Stimulated activated CD8-positive, alpha-beta memory T cell treated with anti-CD3 and anti-CD28 coated beads, Interleukin-7, amount 100 ng/mL, for 1 hour (primary cell): Measurements from ENCODE around the gene LOXL4.

Experiments
- DNase-seq, 2 donors: peaks; one replicate each; pipeline ENCODE4 v3.0.0-alpha.2; 2020; ENCODE audit warnings: low read depth in 2 of 2

LOXL4 gene

DNA sequence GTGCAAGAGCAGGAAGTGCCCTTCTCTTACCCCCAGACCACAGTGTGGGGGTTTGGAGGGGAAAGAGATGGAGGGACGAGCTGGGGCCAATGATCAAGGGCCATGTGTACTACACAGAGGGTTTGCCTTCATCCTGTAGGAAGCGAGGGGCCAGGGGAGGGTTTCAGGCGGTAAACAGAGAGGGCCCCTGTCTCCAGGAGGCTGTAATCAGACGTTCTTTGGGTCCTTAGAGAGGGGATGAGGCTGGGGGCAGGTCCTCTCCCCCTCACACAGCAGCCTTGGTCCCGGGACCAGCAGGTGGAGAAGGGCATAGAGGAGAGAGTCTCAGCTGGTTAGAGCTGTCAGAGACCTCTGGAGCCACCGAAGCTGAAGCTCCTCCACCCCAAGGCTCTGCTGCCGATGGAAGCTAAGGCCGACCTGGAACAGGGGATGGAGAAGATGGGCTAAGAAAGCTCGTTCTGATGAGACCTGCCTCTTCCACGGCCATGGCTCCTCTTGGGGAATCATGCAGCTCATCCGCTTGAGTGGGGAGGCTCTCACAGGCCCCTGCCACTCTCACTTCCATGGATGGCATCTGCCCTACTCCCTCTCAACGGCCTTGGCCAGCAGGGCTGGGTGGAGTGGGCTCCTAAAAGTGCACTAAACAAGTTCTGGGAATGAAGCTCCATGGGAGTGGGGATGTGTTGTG, 3.5 kb downstream of the LOXL4 start:
- no peak for DNase-seq

DNA sequence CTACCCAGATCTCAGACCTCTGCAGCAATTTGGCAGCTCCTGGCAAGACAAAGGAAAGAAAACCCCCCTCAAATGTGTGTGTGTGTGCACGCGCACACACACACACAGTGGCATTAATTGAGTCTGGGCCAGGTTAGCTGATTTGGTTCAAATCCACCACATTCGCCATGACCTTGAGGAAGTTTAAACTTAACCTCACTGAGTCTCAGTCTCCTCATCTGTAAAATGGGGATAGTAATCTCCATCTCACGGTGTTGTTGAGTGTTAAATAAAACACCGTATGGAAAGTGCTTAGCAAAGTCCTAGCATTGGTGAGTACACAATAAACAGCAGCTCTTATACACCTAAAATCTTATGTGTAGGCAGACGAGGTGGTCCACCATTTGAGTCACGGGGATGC, 4.9 kb downstream of the LOXL4 start:
- no peak for DNase-seq

DNA sequence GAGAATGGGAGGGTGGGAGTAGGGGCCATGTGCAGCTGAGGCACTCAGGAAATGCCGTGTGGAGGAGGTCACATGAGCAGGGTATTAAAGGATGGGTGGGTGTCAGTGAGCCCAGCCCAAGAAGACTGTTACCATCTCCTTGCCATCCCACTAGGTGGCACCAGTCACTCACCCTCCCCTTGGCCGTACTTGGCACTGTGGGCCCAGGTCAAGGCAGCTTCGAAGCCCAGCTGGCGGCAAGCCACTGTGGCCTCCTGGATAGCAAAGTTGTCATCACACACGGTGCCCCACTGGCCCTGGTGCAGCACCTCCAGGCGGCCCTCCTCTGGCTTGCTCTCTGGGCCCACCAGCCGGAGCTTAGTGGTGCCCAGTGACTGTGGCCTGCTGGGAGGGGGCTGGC, 5.4 kb downstream of the LOXL4 start:
- DNase-seq: no peak

DNA sequence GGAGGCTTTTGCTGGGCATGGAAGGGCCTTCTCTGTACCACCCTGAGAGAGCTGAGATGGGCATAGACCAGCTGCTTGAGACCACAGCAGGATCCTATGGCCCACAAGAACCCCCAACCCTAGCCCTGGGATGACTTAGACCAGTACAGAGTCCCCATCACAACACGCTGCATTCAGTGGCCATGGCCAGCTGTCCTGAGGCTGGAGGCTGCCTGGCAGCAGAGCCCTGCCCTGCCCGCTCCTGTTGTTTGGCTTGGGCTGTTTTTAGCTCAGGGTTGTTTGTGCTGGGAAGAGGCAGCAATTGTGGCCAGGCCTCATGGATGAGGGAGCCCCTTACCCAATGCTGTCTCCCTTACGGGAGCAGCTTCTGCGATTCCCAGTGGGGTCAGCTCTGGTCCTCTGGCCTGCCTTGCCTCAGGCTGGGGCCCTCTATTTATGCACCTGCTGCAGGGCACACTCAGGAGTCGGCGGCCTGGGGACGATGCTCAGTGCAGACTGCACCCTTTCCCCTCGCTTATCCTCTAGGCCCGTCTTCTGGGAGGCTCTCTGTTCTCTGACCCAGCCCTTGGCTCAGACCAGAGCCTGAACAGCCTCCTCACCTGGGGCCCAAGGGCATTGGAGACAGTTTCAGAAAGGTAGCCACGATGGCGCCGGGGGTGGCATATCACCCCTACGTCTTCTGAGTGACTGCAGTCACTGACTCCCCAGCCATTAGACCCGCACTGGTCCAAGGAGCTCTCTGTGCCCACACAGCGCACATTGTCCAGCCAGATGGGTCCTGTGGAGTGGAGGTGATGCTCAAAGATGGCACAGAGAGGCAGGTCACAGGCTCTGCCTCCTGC, 6.3 kb downstream of the LOXL4 start:
- no peak for DNase-seq

DNA sequence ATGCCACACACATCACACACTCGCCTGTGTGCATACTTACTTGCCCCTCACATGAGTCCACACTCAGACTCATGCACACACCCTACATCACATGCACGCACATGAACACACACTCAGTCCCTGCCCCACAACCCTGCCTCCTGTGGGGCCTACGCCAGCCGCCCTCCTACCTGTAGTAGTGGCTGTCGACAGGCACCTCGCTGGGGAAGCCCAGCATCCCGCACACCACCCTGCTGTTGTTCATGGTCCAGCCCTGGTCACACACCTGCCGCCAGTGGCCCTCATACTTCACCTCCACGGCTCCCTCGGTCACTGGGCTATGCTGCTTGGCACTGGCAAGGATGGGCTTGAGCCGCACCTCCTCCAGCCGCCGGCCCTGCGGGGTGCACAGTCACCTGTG, 7.2 kb downstream of the LOXL4 start:
- no peak for DNase-seq

DNA sequence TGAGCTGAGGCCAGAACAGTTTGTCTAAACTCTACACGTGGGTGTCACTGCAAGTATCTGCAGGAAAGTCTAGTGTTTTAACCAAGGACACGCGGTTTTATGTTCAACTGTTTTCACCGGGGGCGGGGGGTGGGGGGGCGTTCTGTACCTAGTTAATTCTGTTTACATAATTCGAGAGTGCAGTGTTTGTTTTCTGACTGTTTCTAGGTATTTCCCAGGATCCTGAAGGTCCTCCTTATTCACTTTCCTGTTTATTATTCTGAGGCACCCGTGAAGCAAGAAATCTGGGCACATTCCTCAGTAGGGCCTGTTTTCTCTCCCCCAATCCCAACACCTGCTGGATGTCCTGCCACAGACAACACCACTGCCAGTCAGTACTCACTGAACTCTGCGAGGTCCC, 7.6 kb downstream of the LOXL4 start:
- DNase-seq: no peak

DNA sequence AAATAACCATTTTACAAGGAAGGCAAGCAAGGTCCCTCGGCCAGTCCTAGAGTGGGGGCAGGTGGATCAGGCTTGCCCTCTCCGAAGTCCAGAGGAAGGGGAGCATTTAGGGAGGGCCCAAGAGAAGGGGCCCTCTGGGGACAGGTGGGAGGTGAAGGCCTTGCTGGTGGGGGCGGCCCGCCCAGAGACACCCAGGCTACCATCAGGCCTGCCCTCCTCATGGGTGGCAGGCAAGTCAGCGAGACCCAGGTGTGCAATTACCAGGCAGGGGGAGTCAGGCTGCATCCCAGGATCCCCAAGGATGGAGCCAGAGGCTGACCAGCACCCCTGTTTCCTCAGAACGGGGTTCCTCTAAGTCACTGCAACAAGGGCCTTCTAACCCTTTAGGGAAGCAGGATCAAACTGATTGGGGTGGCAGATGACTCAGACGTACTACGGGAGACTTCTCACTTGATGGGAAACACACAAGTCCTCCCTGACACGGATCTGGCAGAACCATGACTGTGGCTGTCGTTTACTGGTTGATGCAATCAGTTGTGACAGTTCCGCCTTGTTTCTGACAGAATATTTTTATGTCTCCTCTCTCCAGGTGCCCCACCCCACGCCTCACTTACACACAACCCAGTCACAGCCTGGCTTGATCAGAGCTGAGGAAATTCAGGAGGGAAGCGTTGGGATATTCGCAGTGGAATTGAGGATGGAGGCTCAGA, 8.2 kb downstream of the LOXL4 start:
- DNase-seq: no peak

DNA sequence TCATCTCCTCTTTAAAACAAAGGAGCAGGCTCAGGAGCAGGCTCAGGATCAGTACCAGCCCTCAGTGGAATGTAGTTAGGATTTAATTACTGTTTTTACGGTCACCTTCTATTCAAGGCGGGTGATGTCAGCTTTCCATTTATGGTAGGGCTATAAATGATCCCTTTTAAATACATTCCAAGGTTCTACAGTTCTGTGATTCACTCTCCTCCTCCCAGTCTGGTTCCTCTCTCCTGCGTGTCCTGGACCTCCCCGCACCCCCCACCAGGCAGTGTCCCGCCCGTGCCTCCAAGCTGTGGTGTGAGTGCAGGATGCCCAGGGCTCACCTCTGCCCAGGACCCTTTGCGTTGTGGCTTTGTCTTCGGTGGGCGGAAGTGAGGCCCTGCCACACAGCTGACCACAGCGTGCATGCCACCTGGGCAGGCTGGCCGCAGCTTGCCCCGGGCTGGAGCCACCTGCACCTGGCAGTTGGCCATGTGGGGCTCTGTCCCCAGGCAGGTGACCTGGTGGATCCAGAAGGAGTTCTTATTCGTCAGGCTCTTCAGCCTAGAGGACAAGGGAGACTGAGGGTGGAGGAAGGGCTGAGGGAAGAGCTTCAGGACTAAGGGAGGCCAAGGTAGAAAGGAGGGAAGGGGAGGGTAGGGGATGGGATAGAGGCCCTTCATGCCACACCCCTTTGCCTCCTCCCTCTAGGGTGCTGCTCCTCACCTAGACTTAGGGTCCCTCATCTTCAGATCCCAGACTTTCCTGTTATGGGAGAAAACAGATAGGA, 9.1 kb downstream of the LOXL4 start:
- no peak for DNase-seq

DNA sequence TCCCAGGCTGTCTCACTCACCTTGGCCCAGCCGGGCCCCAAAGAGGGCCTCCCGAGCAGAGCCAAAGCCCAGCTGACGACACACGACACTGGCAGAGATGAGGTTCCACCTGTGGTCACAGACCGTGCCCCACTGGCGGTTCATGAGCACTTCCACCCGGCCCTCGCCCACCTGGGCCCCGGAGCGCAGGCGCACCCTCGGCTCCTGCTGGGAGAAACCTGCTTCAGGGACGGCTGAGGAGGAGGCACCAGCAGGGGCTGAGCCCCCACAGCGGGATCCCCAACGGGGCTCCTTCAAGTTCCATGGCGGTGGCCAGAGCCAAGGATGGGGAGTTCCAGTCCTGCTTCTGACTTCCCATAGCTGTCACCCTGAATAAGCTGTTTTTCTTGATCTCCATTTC, 10.0 kb downstream of the LOXL4 start:
- no peak for DNase-seq

DNA sequence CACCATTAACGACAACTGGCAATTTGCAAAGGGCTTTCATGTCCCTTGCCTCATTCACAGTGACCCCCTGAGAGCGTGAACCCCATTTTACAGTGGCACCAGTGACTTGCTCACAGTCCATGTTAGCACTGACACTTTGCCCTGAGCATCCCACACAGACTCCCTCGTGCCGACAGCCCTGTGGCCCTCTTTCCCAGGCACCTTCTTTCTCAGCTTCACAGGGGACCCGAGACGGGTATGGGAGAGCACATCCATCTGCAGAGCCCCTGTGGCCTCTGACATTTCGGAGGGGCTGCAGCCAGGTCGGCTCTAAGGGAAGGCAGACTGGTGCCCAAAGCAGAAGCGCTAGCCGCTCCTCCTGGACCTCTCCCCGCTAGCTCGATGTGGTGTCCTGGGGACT, 10.8 kb downstream of the LOXL4 start:
- no peak for DNase-seq

DNA sequence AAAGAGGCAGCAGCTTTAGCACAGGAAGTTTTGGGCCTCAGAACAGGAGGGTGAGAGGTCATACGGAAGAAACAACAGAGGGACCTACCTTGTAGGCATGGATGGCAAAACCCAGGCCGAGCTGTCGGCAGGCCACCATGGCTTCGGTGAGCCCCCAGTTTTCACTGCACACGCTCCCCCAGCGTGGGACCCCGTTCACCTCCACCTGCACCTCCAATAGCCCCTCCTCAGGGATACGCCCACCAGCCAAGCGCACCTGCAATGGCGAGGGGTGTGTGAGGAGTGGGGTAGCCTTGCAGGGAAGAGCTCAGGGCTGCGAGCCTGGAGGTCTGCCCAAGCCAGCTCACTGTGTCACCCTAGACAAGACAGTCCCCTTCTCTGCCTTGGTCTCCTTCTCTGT, 11.3 kb downstream of the LOXL4 start:
- DNase-seq: no peak

DNA sequence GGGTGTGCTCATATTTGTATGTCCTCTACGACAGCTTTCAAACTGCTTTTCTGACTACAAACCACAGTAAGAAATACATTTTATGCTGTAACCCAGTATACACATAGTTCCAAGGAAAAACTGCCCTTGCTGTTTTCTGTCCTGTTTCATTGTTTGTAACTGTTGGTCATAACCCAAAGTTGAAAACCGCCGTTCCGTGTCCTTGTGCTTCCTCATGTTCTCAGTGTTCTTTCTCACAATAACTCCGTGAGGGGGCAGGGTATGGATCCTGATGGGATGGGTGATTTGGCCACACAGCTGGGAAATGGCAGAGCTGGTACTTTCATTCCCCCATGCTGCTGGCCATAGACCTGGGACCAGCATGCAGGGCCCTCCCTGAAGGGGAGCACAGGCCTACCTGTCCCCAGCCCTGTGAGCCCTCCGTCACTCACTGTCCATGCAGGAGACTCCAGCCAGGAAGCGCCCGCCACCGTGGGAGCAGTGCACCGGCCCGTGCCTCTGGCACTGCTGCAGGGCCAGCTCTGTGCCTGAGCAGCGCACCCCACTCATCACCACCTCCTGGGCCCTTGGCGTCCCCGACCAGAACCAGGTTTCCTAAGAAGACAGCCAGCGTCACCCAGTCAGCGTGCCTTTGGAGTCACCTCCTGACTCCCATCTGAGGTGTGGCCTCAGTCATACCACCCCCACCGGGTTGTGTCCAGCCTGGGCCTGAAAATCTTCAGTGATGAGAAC, 12.7 kb downstream of the LOXL4 start:
- DNase-seq: no peak

DNA sequence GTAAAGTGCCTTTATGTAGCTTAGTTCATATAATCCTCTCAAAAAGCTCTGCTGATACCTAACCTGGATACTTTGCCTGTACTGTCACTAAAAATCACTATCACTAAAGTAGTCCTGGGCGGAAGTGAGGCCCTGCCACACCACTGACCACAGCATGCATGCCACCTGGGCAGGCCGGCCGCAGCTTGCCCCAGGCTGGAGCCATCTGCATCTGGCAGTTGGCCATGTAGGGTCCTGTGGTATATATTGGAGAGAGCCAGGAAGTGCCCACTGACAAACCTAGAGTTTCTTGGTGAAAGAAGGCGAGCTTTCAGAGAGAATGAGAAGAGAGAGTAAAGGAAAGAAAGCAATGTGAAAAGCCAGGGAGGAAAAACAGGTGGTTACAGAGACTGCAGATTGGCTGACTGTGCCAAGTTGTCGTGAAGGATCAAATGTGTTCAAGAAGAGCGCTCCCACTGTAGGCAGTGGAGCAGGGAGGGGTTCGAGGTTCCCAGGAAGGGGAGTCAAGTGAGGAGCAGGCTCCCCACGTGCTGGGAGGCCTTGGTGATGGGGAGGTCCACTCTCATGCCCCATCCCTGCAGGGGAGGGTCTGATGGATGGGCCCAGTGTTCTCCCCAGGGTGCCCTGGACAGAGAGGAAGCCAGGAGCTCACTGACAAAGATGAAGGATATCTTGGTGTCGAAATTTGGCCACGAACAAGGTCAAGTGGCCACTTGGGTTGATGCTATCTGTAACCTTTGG, 13.6 kb downstream of the LOXL4 start:
- no peak for DNase-seq

DNA sequence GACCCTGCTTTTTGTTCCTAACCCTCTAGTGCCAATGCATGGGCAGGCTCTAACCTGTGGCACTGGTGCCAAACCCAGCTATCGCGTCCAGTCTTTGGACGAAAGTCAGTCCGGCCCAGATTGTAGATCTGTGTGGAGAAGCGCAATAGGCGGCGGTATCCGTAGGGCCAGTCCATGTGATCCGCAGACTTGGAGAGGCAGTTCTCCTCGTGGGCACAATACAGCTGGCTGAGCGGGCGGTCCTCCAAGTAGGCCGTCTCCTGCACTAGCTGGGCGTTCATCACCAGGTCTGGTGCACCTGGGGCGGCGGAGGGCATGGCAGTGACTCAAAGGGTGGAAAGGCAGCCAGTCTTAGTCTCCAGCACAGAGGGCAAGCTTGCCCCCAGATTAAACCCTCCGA, 14.5 kb downstream of the LOXL4 start:
- DNase-seq: no peak

DNA sequence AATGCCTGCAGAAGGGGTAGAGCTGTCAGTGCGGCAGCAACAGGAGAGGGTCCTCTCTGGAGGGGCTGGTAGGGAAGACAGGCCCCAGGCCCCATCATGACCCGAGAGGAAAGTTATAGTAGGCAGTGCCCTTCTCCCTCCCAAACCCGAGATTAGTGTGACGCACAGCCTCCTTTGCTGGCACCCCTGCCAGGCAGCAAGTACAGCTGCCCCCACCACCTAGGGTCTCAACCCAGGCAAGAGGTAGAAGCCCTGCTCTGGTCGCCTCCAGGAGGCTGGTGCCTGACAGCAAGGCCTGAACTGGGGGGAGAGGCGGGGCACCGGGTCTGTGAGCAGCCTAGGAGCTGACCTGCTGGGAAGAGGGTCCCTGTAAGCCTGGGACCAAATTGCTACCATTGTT, 15.5 kb downstream of the LOXL4 start:
- DNase-seq: no peak

DNA sequence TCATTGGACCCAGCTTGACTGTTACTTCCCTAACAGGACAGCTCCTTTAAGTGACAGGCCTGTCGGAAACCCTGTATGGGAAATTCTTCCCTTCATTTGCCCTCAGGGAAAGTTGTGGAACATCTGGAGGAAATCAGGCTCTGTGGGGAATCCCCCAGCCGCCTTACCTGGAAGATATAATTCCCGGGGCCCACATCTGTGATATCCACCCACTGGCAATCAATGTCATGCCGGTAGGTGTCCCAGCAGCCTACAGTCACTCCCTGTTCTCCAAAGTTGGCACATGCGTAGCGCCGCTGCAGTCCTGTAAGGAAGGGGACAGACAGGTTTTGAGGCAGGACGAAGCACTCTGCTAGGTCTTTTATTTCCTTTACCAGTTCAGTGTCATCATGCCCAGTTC, 16.6 kb downstream of the LOXL4 start:
- no peak for DNase-seq

DNA sequence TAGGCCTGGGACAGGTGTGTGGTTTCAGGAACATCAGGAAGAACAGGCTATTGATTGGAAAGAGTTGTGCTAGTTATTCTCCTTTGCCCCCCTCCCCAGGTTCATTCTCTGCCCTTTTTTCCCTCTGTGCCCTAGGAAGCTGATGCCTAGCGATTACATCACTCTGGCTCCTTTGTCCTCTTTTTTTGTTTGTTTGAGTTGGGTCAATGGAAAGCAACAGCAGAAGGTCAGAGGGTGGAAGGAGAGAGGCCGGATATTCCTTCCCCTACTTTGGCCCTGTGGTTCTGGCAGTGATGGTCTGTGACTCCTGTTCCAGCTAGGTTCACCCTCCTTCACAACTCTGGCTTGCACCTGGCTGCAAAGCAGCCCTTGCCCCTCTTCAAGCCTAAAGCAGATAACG, 18.9 kb downstream of the LOXL4 start:
- DNase-seq: no peak

DNA sequence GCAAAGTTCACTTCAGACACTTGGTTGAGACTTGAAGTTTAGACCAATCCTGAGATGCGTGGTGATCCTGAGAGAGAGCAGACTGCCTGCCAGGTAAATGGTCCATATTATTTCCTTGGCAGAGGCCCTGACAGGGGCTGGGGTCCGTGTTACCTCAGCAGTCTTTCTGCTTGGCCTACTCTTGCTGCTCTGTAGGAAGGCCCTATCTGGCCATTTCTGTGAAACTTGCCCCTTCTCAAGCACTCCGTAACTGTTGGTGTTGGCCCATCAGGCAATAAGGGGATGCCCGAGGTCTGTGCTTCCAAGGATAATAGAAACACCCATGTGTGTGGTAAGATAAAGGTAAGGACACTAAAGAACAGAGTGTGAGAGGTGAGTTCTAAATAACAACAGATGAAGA, 20.0 kb downstream of the LOXL4 start:
- no peak for DNase-seq

DNA sequence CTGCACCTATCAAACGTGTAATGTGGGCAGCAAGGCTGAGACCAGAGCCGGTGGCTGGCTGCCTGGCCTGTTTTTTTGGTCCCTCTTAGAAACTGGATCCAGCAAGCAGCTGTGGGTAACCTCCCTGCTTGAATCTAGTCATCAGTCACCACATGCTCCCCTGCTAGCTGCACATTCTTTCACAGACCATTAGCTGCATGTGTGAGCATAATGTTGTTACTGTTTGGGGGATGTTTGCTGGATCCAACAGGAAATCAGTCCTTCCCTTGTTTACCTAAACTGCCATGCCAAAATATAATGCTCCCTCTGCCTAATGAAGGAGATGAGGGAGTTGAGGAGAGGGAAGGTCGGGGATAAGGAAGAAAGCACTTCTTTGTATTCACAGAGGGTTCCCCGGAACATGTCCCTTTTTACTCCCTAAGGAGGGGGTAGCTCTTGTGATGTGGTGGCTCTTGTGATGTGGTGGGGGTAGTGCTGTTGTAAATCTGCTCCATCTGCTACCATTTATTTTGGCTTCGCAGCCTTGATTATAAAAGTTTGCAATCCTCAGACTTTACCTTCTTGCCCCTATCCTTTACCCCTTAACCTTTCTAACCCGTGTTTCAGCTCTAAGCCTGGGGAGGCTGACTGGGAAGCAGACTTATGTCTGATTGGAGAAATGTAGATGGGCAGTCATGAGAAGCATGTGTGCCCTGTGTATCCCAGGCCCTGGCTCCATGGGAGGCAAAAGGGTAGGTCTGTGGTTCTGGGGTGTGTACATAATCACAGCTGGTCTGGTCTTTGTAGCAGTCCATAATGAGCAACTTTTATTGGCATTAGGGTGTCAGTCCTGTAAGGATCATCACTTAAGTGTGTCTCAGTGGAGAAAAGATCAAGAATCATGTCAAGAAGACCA, 20.8 kb downstream of the LOXL4 start:
- no peak for DNase-seq

DNA sequence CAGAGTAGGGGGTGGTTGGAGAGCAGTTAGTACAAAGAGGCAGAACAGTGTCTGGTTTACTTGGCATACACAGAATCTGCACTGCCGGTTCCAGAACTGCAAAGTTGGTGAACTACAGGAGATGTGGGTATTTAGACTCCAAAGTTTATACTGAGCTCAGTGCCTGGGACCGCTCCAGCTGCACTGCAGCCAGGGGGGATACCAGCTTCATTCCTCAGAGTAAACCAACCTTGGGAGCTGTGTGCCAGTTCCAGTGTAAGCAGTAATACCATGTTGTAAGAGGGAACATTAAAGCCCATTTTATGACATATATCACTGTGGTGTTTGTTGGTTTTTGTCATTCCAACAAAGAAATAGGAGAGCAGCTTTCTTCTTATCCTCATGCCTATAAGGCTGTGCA, 23.4 kb downstream of the LOXL4 start:
- DNase-seq: no peak
